ENCODE measurements around the gene INPP5D.

Gene INPP5D

DNA sequence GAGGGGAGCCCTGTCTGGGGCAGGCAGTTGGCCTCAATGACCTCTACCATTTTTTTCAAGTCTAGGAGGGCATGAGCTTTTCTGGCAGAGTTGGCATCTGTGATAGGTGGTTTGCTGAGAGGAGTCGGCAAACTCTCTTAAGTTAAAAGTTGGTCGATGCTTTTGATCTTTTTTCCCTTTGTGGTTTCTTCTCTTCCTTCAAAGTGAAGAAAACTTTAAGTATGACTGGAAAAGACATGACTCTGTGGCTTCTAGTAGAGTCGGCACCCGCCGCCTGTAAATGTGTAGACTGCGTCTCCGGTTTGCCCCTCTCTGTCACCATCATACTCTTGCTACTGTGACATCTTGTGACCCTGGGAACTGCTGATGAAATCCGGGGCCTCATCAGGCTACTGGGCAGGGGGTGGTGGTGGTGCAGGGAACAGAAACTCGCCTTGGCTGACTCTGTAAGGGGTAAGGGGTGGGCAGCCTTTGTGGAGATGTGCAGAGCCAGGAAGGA lies 21.1 kb downstream of the INPP5D start:
- H3K4me3 ChIP-seq (ENCODE audit: control insufficient read depth, low read depth, low read length) = no peak overlapping the region
- TF ChIP-seq CTCF (IDR thresholded peaks at IDR 0.05; ENCODE audit: control insufficient read depth, insufficient read depth, low read depth, low read length, missing control alignments) = no peak
- no peak for DNase-seq (ENCODE audit: low read depth)

DNA sequence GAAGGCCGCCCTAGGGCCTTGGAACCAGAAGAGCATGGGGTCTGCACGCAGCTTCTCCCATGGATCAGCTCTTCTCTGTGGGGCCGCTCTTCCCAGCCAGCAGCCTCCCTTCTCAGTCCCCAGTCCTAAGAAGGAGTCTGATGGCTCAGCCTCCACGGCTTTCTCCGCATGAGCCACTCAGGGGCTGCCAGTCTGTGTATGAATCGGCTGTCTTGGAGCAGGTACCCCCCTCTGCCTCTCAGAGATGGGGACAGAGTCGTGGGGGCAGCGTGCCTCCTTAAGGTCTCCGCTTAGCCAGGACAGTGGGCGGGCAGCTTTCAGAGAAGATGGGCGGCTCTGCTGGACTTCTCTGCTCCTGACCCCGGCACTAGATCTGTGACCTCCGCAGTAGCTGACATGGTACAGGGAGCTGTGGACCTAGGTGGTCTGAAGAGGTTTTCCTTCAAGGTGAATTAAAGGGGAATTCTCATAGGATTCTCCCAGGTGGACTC lies 21.6 kb downstream of the INPP5D start:
- no peak for DNase-seq (ENCODE audit: low read depth)
- TF ChIP-seq CTCF (IDR thresholded peaks at IDR 0.05; ENCODE audit: control insufficient read depth, insufficient read depth, low read depth, low read length, missing control alignments) = no peak
- H3K4me3 ChIP-seq (ENCODE audit: control insufficient read depth, low read depth, low read length) = no peak overlapping the region

DNA sequence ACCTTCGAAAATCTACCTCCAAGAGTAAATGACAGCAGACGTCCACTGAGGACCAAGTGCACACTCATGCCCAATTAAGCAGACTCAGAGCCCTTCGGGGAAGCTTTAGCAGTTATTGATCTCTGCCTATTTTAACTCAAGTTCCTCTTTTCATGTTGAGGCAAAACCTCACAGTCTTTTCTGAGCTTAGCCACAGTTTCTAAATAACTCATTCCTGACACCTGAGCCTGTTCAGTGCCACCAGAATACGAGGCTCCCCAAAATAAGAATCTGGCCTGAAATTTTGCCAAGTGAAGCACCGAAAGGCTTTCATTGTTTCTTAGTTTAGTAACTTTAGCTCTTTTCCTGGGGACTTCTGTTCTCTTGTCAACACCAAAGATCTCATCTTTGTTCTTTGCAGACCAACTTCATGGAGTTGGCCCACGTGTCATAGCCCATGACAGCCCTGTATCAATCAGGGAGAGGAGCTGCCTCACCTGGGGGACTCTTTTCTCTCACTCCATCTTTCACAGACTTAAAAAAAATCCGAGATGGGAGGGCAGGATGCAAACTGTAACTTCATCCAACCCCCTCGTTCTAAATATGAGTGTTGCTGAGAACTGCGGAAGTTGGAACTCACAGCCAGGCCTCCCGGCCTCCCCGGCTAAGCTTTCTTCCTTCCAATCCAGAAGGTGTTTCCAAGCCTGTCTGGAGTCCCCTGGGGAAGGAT lies 22.2 kb downstream of the INPP5D start:
- H3K4me3 ChIP-seq (ENCODE audit: control insufficient read depth, low read depth, low read length) = no peak overlapping the region
- no peak for TF ChIP-seq CTCF (IDR thresholded peaks at IDR 0.05; ENCODE audit: control insufficient read depth, insufficient read depth, low read depth, low read length, missing control alignments)
- DNase-seq (ENCODE audit: low read depth) = no peak

DNA sequence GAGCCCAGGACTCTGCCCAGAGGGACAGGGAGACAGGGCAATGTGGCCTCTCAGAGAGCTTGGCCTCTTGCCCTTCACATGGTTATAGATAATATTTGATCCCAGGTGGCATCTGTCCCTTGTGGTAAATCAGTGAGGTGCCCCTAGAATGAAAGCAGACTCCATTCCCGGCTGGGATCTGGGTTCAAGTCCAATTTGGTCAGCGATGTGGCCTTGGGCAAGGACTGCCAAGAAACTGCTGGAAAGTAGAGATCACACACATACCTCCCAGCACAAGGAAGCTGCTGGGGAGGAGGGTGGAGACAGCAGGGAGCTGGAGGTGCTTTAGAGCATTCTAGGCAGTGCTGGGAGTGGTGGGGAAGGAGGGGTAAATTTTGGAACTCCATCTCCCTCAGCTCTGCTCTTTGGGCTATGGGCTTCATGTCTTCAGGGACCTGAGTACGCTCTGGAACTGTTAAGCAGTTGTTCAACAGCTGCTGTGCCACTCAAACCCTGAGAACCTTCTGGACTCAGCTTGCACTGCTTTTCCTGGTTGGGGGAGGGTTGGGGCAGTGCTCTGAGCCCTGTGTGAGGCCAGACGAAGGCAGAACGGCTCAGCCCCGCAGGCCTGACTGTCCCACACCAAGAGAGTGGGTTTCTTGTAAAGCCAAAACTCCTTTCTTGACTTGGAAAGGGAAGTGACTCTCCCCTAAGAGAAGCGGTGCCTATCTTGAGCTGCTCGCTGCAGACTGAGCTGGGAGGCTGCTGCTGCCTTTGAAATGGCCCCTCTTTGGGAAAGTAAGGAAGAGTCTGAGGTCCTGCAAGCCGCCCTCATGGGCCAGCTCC lies 23.0 kb downstream of the INPP5D start:
- no peak for TF ChIP-seq CTCF (IDR thresholded peaks at IDR 0.05; ENCODE audit: control insufficient read depth, insufficient read depth, low read depth, low read length, missing control alignments)
- H3K4me3 ChIP-seq (ENCODE audit: control insufficient read depth, low read depth, low read length) = no peak overlapping the region
- no peak for DNase-seq (ENCODE audit: low read depth)

DNA sequence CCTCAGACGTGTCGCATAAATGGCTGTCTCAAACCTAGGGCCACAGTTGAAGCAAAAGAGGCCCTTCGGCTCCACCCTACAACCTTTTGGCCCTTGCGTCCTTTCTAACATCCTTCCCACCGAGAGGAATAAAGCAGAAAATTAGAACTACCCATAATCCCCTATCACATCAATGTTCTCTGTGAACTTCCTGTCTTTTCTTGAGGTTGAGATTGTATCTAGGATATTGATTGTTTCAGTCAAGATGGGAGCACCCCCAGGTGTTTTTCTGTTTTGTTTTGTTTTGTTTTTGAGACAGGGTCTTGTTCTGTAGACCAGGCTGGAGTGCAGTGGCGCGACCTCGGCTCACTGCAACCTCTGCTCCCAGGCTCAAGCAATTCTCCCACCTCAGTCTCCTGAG lies 23.6 kb downstream of the INPP5D start:
- no peak for TF ChIP-seq CTCF (IDR thresholded peaks at IDR 0.05; ENCODE audit: control insufficient read depth, insufficient read depth, low read depth, low read length, missing control alignments)
- DNase-seq (ENCODE audit: low read depth) = no peak
- H3K4me3 ChIP-seq (ENCODE audit: control insufficient read depth, low read depth, low read length) = no peak overlapping the region

DNA sequence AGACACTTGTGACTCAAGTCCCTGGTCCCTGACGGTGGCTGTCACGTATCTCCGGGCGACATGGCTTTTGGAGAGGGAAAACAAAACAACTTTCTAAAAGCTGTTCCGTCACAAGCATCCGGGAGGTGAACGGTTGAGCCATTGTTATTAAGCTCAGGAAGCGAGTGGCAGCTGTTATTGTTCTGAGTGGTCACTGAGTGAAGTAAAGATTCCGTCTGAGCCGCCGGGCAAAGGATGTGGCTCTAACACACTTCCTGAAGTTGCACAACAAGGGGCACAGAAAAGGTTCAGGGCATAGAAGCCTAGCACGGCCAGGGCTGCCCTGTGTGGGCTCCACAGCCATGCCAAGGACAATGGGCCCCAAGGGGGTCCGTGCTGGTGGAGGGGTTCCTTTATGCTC lies 24.3 kb downstream of the INPP5D start:
- TF ChIP-seq CTCF (IDR thresholded peaks at IDR 0.05; ENCODE audit: control insufficient read depth, insufficient read depth, low read depth, low read length, missing control alignments) = no peak
- H3K4me3 ChIP-seq (ENCODE audit: control insufficient read depth, low read depth, low read length) = no peak overlapping the region
- no peak for DNase-seq (ENCODE audit: low read depth)

Data from AG09309 (cell line).